ENCODE data around the gene LETM1.

LETM1 gene

DNA sequence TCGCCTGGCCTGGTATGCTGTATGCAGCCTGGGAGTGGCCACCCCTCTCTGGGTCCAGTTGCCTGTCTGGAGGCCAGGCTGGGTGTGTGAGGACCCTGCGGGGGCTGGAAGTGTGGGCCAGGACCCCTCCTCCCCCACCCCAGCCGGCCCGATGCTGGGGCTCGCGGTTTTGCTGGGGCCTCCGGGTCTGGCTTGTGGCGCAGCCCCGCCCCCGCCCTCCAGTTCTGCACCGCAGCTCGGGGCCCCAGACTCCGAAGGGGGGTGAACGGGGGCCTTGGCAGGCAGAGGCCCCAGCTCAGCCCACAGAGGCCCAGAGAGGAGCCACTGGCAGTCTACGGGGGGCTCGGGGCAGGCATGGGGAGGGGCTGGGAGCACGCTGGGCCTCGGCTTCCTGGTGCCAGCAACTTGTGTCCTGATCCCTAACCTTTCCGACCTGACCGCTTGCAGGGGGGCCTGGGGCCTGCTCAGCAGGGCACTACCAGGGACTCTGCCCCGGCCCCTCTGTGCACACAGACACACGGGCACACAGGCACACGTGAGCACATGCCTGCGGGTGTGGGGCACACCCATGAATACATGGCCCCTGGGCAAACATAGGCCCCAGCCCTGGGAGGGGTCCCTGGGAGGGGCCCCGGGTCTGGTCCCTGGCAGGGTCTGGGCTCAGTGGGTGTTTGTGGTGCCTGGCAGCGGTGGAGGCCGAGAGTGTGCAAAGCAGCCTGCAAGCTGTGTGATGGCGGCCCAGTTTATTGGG lies 84.2 kb downstream of the LETM1 start:
- Histone ChIP-seq H3K4ac (ENCODE audit: low read depth in 1 of 2, low read length in 2 of 2) (no peak overlapping the region), H4K8ac (ENCODE audit: low read length) (no peak overlapping the region), H4K91ac (ENCODE audit: low read length) (no peak overlapping the region), H2BK5ac (ENCODE audit: low read depth, low read length, poor library complexity, severe bottlenecking) (no peak overlapping the region), H2AFZ (ENCODE audit: low read depth, low read length) (no peak overlapping the region), H2AK5ac (ENCODE audit: low read length, severe bottlenecking) (no peak overlapping the region), H3K23ac (ENCODE audit: low read length in 2 of 2) (no peak overlapping the region), H3K4me3 (ENCODE audit: insufficient read depth in 1 of 2, low read depth in 1 of 2, low read length in 2 of 2) (no peak overlapping the region), H3K9ac (ENCODE audit: low read length) (no peak overlapping the region), H3K14ac (ENCODE audit: low read length in 2 of 2) (no peak overlapping the region), H3K79me1 (replicated peaks; ENCODE audit: low read length, poor library complexity, severe bottlenecking) (no peaks in the 10 kb centered on the region), H3K36me3 (ENCODE audit: control insufficient read depth in 1 of 2, insufficient read depth in 2 of 2, low read depth in 1 of 2, low read length in 2 of 2) (no peaks in the 10 kb centered on the region), H3K27me3 (ENCODE audit: control insufficient read depth in 1 of 2, insufficient read depth in 1 of 2, low read length in 2 of 2) (peaks cover 3 to 52% of the 10 kb centered on the region in 2 experiments), H3K4me2 (ENCODE audit: low read length, poor library complexity, severe bottlenecking) (no peak overlapping the region), H3K4me1 (ENCODE audit: control insufficient read depth, insufficient read depth, low read depth, low read length) (peaks cover 43% of the 10 kb centered on the region), H2BK15ac (ENCODE audit: low read depth, poor library complexity, severe bottlenecking) (no peak overlapping the region), H2BK120ac (ENCODE audit: low read depth, low read length) (no peak overlapping the region), H2BK12ac (ENCODE audit: low read length in 2 of 2) (no peak overlapping the region), H3K18ac (ENCODE audit: low read depth in 1 of 2, low read length in 2 of 2) (no peak overlapping the region), H3K27ac (ENCODE audit: low read length, poor library complexity, severe bottlenecking) (no peak overlapping the region), H3K9me3 (ENCODE audit: control insufficient read depth, low read length) (no peaks in the 10 kb centered on the region)
- no peak for DNase-seq
- WGBS, result 80% methylated on average over 27 of the region's 28 CpGs

DNA sequence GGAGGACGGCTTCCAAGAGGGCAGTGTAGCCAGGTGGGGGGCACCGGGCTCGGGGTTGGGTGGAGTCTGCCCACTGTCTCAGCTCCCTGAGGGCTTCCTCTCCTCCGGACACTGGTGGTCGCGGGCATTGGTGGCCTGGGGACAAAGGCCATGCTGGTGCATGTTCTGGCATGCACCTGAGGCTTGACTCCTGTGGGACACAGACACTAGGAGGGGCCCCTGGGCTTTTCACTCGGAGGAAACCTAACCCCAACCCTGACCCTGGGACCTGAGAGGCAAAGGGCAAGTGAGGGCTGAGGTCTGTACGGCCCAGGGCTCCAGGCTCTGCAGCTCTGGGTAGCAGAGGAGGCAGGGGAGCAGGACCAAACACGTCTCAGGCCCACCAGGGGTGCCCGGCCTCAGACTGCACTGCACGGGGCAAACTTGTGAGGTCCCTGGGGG lies 85.1 kb downstream of the LETM1 start:
- Histone ChIP-seq H2BK12ac (ENCODE audit: low read length in 2 of 2) (no peak overlapping the region), H3K4me3 (ENCODE audit: insufficient read depth in 1 of 2, low read depth in 1 of 2, low read length in 2 of 2) (no peak overlapping the region), H2BK15ac (ENCODE audit: low read depth, poor library complexity, severe bottlenecking) (no peak overlapping the region), H2AK5ac (ENCODE audit: low read length, severe bottlenecking) (no peak overlapping the region), H2BK120ac (ENCODE audit: low read depth, low read length) (no peak overlapping the region), H4K91ac (ENCODE audit: low read length) (no peak overlapping the region), H3K79me1 (replicated peaks; ENCODE audit: low read length, poor library complexity, severe bottlenecking) (no peaks in the 10 kb centered on the region), H3K27me3 (ENCODE audit: control insufficient read depth in 1 of 2, insufficient read depth in 1 of 2, low read length in 2 of 2) (peaks cover 3 to 60% of the 10 kb centered on the region in 2 experiments), H3K9ac (ENCODE audit: low read length) (no peak overlapping the region), H3K18ac (ENCODE audit: low read depth in 1 of 2, low read length in 2 of 2) (no peak overlapping the region), H3K14ac (ENCODE audit: low read length in 2 of 2) (no peak overlapping the region), H3K4me2 (ENCODE audit: low read length, poor library complexity, severe bottlenecking) (no peak overlapping the region), H3K27ac (ENCODE audit: low read length, poor library complexity, severe bottlenecking) (no peak overlapping the region), H2AFZ (ENCODE audit: low read depth, low read length) (no peak overlapping the region), H3K36me3 (ENCODE audit: control insufficient read depth in 1 of 2, insufficient read depth in 2 of 2, low read depth in 1 of 2, low read length in 2 of 2) (no peaks in the 10 kb centered on the region), H3K4ac (ENCODE audit: low read depth in 1 of 2, low read length in 2 of 2) (no peak overlapping the region), H3K23ac (ENCODE audit: low read length in 2 of 2) (no peak overlapping the region), H3K4me1 (ENCODE audit: control insufficient read depth, insufficient read depth, low read depth, low read length) (peaks cover 47% of the 10 kb centered on the region), H4K8ac (ENCODE audit: low read length) (no peak overlapping the region), H2BK5ac (ENCODE audit: low read depth, low read length, poor library complexity, severe bottlenecking) (no peak overlapping the region), H3K9me3 (ENCODE audit: control insufficient read depth, low read length) (no peaks in the 10 kb centered on the region)
- no peak for DNase-seq
- WGBS, result 79% methylated on average over 11 of the region's 11 CpGs

DNA sequence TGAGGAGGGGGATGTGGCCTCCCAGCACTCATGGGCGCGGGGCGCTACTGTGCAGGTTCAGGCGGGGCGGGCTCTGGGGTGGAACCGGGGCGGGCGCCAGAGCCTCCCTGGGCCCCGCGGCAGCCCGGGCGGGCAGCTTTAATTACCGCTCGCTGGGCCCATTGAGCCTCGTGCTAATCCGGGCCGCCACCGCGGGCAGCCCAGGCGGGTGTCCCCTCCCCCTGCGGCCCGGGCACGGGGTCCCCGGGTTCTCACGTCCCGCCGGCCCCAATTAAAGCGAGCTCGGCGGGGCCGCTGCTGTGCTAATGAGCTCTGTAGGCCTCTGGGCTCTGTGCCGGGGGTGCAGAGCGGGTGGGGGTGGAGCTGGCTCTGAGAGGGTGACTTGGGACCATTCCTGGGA lies 85.7 kb downstream of the LETM1 start:
- H3K36me3 ChIP-seq (ENCODE audit: control insufficient read depth in 1 of 2, insufficient read depth in 2 of 2, low read depth in 1 of 2, low read length in 2 of 2), result no peaks in the 10 kb centered on the region
- H2BK5ac ChIP-seq (ENCODE audit: low read depth, low read length, poor library complexity, severe bottlenecking), result no peak overlapping the region
- no peaks in the 10 kb centered on the region for H3K79me1 ChIP-seq (replicated peaks; ENCODE audit: low read length, poor library complexity, severe bottlenecking)
- DNase-seq, result no peak
- no peak overlapping the region for H3K18ac ChIP-seq (ENCODE audit: low read depth in 1 of 2, low read length in 2 of 2)
- no peak overlapping the region for H2AK5ac ChIP-seq (ENCODE audit: low read length, severe bottlenecking)
- no peak overlapping the region for H3K9ac ChIP-seq (ENCODE audit: low read length)
- H4K8ac ChIP-seq (ENCODE audit: low read length), result no peak overlapping the region
- no peak overlapping the region for H2AFZ ChIP-seq (ENCODE audit: low read depth, low read length)
- peaks cover 3 to 66% of the 10 kb centered on the region in 2 experiments for H3K27me3 ChIP-seq (ENCODE audit: control insufficient read depth in 1 of 2, insufficient read depth in 1 of 2, low read length in 2 of 2)
- H3K23ac ChIP-seq (ENCODE audit: low read length in 2 of 2), result no peak overlapping the region
- no peak overlapping the region for H3K14ac ChIP-seq (ENCODE audit: low read length in 2 of 2)
- H3K9me3 ChIP-seq (ENCODE audit: control insufficient read depth, low read length), result no peaks in the 10 kb centered on the region
- H3K4me2 ChIP-seq (ENCODE audit: low read length, poor library complexity, severe bottlenecking), result no peak overlapping the region
- no peak overlapping the region for H2BK120ac ChIP-seq (ENCODE audit: low read depth, low read length)
- H3K4me1 ChIP-seq (ENCODE audit: control insufficient read depth, insufficient read depth, low read depth, low read length), result peaks cover 45% of the 10 kb centered on the region
- no peak overlapping the region for H3K4me3 ChIP-seq (ENCODE audit: insufficient read depth in 1 of 2, low read depth in 1 of 2, low read length in 2 of 2)
- H3K27ac ChIP-seq (ENCODE audit: low read length, poor library complexity, severe bottlenecking), result no peak overlapping the region
- 64% methylated on average over 24 of the region's 33 CpGs for WGBS
- no peak overlapping the region for H4K91ac ChIP-seq (ENCODE audit: low read length)
- H2BK15ac ChIP-seq (ENCODE audit: low read depth, poor library complexity, severe bottlenecking), result no peak overlapping the region
- H2BK12ac ChIP-seq (ENCODE audit: low read length in 2 of 2), result no peak overlapping the region
- no peak overlapping the region for H3K4ac ChIP-seq (ENCODE audit: low read depth in 1 of 2, low read length in 2 of 2)

DNA sequence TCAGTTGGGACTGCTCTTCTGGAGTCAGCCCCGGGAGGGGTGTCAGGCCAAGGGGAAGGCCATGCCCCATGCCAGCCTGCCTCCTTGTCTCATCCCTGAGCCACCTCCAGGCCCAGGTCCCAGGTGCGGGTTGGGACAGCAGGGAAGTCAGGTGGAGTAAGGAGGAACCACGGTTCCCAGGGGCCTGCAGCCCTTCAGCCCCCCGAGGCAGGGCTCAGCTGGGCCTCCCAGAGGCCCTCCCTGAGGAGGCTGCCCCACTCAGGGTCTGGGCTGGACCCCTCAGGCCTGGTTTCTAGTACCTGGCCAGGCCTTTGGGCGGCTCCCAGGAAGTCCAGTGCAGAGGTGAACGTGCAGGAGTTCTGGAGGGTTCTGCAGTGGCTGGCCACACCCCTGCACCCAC lies 86.3 kb downstream of the LETM1 start:
- Histone ChIP-seq H3K36me3 (ENCODE audit: control insufficient read depth in 1 of 2, insufficient read depth in 2 of 2, low read depth in 1 of 2, low read length in 2 of 2) (no peaks in the 10 kb centered on the region), H3K4ac (ENCODE audit: low read depth in 1 of 2, low read length in 2 of 2) (no peak overlapping the region), H2BK5ac (ENCODE audit: low read depth, low read length, poor library complexity, severe bottlenecking) (no peak overlapping the region), H4K91ac (ENCODE audit: low read length) (no peak overlapping the region), H3K9me3 (ENCODE audit: control insufficient read depth, low read length) (no peaks in the 10 kb centered on the region), H3K18ac (ENCODE audit: low read depth in 1 of 2, low read length in 2 of 2) (no peak overlapping the region), H3K4me1 (ENCODE audit: control insufficient read depth, insufficient read depth, low read depth, low read length) (peaks cover 45% of the 10 kb centered on the region), H4K8ac (ENCODE audit: low read length) (no peak overlapping the region), H3K14ac (ENCODE audit: low read length in 2 of 2) (no peak overlapping the region), H2BK12ac (ENCODE audit: low read length in 2 of 2) (no peak overlapping the region), H2AK5ac (ENCODE audit: low read length, severe bottlenecking) (no peak overlapping the region), H3K27ac (ENCODE audit: low read length, poor library complexity, severe bottlenecking) (no peak overlapping the region), H2BK120ac (ENCODE audit: low read depth, low read length) (no peak overlapping the region), H2AFZ (ENCODE audit: low read depth, low read length) (no peak overlapping the region), H3K23ac (ENCODE audit: low read length in 2 of 2) (no peak overlapping the region), H3K9ac (ENCODE audit: low read length) (no peak overlapping the region), H3K27me3 (ENCODE audit: control insufficient read depth in 1 of 2, insufficient read depth in 1 of 2, low read length in 2 of 2) (peaks cover 3 to 67% of the 10 kb centered on the region in 2 experiments), H3K79me1 (replicated peaks; ENCODE audit: low read length, poor library complexity, severe bottlenecking) (no peaks in the 10 kb centered on the region), H3K4me3 (ENCODE audit: insufficient read depth in 1 of 2, low read depth in 1 of 2, low read length in 2 of 2) (no peak overlapping the region), H2BK15ac (ENCODE audit: low read depth, poor library complexity, severe bottlenecking) (no peak overlapping the region), H3K4me2 (ENCODE audit: low read length, poor library complexity, severe bottlenecking) (no peak overlapping the region)
- 81% methylated on average over 6 of the region's 6 CpGs for WGBS
- no peak for DNase-seq

Data from mesenchymal stem cell (in vitro differentiated cells and primary cell).